NCI-H1930 (cell line): ENCODE measurements around the gene XPR1.

Experiments
- DNase-seq, 2 experiments: peaks; one replicate each; lab custom pipeline; 2025; lab: John Stamatoyannopoulos, UW

The XPR1 gene

GRCh38 chr1:180615493-180616290 lies 16.1 kb upstream of the XPR1 start:
- no peak for DNase-seq

GRCh38 chr1:180616439-180616838 lies 15.4 kb upstream of the XPR1 start:
- no peak for DNase-seq

GRCh38 chr1:180617774-180618395 lies 13.9 kb upstream of the XPR1 start:
- no peak for DNase-seq

- no peak for DNase-seq
These were observed 11.2 kb upstream of the XPR1 start for GRCh38 chr1:180620581-180620980.

- no peak for DNase-seq
These were observed 8.9 kb upstream of the XPR1 start for GRCh38 chr1:180622658-180623508.

- DNase-seq, result no peak
These were observed 8.1 kb upstream of the XPR1 start for GRCh38 chr1:180623579-180624347.

GRCh38 chr1:180626711-180627110 lies 5.1 kb upstream of the XPR1 start:
- DNase-seq, result no peak

- no peak for DNase-seq
These were observed 4.4 kb upstream of the XPR1 start for GRCh38 chr1:180627411-180627810.

- no peak for DNase-seq
These were observed 3.2 kb upstream of the XPR1 start for GRCh38 chr1:180628646-180629045.

GRCh38 chr1:180630408-180631193 lies 1.2 kb upstream of the XPR1 start:
- no peak for DNase-seq

- DNase-seq, result no peak
These were observed 542 bp upstream of the XPR1 start for GRCh38 chr1:180631194-180631765.

- peak in 1 of 2 experiments; percentile 52 for DNase-seq
These were observed 669 bp downstream of the XPR1 start for GRCh38 chr1:180632326-180633056.

GRCh38 chr1:180633057-180634056 lies 1.5 kb downstream of the XPR1 start:
- DNase-seq, result no peak

- DNase-seq, result no peak
These were observed 4.3 kb downstream of the XPR1 start for GRCh38 chr1:180636138-180636537.

- DNase-seq, result no peak
These were observed 8.0 kb downstream of the XPR1 start for GRCh38 chr1:180639871-180640270.

GRCh38 chr1:180640531-180640949 lies 8.7 kb downstream of the XPR1 start:
- DNase-seq, result no peak

GRCh38 chr1:180641662-180642061 lies 9.8 kb downstream of the XPR1 start:
- DNase-seq, result no peak

GRCh38 chr1:180642781-180643180 lies 11.0 kb downstream of the XPR1 start:
- DNase-seq, result no peak

GRCh38 chr1:180643693-180644092 lies 11.9 kb downstream of the XPR1 start:
- DNase-seq, result peak in 1 of 2 experiments; percentile 33
